HG03103 (cell line): Measurements from ENCODE around the gene DDR2.

Experiments used
- ATAC-seq: cut with Tn5 transposase; IDR thresholded peaks from one replicate; pipeline ENCODE4 v1.9.1; 2021; ENCODE audit warnings: low read depth; ENCODE audit not compliant: unreplicated experiment

DDR2 gene

DNA sequence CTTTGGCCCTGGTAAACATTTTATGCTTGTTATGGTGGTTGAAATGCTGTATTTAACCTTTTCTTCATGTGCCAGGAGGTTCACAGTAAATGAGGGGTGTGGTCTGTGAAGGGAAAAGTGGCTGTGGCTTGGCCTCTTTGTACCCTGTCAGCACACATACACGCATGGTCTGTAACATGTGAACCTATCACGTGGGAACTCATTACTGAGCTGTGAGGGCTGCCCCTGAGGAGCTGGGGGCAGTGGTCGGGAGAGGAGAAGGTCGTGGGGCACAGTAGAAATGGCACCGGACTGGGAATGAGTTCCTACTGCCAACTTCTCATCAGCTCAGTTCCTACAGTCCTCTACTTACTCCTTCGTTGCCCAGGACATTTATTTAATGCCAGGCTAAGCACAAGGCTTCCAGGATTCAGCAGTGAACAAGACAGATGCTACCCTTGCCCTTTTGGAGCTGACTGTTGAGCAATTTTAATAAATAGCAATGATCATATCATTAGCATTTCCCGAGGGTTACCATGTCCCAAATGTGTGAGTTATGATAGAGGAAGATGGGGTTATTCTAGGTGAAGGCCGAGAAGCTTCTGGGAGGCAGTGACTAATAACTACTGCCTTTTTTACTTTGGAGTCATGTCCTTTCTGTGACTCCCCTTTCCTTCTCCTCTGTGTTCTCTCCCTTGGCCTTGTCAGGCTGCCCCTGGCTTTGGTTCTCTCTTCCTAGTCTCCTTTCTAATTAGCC, 38.8 kb downstream of the DDR2 start:
- ATAC-seq, result no peak

DNA sequence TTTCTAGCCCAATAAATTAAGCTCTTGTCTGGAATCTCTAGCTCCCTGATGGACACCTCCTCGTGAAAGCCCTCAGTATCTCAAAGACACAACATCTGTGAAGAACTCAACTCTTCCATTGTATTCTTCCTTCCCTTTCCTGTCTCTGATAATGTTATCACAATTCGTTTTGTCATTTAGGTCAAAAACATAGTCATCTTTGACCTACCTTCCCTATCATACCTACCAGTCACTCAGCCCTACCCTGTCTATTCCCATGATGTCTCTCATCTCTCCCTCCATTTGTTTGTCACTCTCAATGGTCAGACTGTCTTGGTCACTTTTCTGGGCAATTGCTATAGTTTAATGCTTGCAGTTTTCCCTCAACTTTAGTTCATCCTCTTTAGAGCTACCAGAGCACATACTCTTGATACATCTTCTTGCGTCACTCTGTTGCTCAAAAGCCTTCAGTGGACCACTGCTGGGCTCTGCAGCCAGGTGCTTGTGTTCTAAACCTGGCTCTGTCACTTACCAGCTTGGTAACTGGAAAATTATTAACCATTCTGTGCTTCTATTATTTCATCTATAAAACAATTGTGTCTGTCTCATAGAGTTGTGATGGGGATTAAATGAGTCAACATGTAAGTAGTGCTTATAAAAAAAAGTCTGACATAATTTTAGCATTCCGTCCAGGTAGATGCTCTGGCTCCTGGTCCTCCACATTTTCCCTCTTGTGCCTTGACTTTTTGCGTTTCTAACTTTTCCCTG, 39.6 kb downstream of the DDR2 start:
- no peak for ATAC-seq

DNA sequence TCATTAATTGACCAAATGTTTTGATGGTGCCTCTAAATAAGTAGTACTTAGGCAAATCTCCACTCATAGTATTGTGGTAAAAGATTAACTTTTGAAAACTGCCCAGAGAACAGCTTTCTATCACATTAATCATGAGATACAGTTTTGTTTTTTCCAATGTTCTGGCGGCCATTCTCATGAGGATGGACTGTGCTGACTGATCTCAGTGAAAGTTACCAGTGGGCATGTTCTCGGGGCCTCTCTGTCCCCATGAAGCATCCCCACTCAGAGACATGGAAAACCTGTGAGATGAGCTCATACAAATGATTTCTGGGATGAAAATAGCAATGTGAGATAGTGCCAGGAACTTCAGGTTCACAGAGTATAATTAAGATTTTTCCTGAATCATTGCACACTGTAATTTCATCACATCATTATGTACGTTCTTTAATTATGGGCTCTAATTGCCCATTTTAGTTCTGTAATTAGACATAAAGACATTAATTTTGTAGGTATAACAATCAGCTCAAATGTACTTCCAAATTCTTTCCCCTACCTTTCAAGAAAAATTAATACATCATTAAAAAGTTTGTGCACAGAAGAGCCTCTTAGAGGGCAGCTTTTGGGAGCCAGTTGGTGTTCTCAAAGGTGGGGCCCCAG, 40.5 kb downstream of the DDR2 start:
- ATAC-seq, result no peak

DNA sequence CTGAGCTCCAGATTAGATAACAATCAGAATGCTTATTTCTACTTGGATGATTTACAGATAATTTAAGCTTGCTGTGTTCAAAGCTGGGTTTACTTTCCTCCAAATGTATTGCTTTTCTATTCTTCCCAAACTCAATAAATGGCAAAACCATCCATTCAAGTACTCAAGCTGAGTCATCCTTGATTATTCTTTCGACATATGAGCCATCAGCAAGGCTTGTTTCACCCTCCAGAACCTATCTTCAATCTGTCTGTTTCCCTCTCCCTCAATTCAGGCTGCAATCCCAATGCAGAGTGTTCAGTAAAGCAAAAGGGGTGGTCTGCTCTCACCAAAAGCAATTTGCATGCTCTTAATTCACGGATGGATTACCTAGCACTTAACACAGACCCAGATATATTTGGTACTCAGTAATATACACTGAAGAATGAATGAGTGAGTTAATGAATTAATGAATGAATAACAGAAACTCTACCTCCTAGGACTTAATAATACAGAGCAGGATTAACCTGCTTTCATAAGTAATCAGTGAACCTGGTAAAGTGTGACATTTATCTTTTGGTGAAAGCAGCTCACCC, 41.9 kb downstream of the DDR2 start:
- no peak for ATAC-seq

- ATAC-seq, result no peak
Measured at GRCh38 chr1:162676087-162676486, 43.8 kb downstream of the DDR2 start.

DNA sequence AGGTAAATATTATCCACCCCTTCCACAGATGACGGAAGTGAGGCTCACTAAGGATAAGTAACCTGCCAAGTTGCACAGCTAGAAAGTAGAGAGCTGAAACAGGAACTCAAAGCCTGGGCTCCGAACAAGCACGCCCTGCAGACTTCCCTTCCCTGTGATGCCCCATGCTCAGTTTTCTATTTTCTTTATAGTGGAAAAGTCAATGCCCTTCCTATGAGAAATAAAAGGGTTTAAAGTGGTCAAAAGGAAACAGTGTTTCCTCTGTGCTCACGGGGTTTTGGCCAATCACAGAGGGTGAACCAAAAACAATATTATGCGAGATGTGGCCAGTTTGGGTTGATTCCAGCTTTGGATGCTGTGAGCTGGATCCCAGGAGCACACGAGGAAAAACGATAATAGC, 44.5 kb downstream of the DDR2 start:
- no peak for ATAC-seq

DNA sequence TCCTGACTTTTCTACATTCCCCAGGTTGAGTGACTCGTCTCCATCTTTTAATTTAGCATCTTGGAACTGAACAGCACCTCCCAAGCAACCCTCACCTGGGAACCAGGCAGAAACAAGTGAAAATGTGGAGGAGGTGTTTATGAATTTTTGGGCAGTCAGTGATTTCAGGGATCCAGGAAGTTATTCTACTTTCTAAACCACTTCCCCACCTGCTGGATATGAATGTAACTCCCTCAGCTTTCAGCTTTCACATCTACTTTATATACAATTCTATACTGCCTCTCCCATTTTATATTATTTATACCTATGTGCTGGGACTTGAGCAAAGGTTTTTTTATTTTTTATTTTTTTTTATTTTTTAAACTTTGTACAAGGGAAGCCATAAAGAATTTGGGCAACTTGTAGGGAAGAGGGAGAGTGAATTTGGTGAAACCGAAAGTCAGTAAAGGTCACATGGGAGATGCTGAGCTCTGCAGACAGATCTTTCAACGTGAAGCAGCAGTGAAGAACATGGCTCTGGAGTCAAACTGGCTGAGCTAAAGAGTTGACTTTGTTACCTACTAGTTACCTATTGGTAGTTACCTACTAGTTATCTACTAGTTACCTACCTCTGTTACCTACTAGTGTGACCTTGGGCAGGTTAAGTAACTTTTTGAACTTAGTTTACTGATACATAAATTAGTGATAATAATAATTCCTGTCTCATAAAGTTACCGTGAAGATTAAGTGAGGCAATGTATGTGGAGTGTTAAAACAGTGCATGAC, 45.5 kb downstream of the DDR2 start:
- ATAC-seq, result no peak

GRCh38 chr1:162678439-162678838, 46.2 kb downstream of the DDR2 start:
- no peak for ATAC-seq

DNA sequence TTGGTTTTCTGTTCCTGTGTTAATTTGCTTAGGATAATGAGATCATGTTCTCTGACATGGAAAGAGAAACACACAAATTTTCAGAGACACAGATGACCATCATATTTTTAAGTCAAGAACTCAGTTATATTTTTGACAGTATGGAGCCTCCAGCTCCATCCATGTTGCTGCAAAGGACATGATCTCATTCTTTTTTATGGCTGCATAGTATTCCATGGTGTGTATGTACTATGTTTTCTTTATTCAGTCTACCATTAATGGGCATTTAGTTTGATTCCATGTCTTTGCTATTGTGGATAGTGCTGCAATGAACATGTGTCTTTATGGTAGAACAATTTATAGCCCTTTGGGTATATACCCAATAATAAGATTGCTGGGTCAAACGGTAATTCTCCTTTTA, 47.0 kb downstream of the DDR2 start:
- no peak for ATAC-seq

DNA sequence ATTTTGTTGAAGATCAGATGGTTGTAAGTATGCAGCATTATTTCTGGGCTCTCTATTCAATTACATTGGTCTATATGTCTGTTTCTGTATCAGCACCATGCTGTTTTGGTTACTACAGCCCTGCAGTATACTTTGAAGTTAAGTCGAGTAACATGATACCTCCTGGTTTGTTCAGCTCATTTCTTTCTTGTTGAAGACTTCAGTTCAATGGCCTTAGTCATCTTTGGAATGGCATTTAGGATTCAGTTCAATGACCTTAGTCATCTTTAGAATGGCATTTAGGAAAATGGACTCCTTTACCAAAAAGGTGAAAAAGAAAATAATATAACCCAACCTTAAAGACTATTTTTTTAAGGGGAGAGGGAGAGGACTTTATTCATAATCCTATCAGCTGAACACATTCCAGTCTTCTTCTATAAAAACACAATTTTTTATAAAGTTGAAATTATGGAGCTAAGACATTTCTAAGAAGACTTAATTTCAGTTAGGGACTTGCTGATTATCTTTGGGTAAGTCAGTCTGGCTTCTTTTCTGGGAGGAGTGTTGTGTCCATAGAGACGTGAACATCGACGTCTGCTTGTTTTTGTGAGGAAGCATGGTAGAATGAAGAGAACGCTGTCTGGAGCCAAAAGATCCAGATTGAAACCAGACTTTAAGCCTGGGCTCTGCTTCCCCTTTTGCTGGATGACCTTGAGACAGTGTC, 48.3 kb downstream of the DDR2 start:
- no peak for ATAC-seq

GRCh38 chr1:162681122-162681436, 48.8 kb downstream of the DDR2 start:
- no peak for ATAC-seq

- ATAC-seq, result no peak
Measured at GRCh38 chr1:162682013-162682419, 49.8 kb downstream of the DDR2 start.

- ATAC-seq, result no peak
Measured at GRCh38 chr1:162687870-162688269, 55.6 kb downstream of the DDR2 start.

DNA sequence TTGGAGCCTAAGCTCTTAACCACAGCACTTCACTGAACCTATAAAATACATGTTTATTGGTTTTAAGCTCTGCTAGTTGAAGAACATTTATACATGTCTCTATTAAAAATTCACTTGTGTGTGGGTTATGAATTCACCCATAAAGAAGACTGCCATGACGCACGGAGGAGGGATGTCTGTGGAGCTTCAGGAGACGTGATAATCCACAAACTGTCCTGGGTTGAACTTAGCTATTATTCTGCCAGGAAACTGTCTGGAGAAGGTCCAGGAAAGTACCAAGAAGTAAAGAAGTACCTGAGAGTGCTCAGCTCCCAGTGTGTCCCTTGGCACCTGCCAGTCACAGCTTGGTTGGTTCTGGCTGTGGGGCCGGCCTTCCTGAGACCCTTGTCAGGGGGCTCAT, 56.3 kb downstream of the DDR2 start:
- no peak for ATAC-seq

DNA sequence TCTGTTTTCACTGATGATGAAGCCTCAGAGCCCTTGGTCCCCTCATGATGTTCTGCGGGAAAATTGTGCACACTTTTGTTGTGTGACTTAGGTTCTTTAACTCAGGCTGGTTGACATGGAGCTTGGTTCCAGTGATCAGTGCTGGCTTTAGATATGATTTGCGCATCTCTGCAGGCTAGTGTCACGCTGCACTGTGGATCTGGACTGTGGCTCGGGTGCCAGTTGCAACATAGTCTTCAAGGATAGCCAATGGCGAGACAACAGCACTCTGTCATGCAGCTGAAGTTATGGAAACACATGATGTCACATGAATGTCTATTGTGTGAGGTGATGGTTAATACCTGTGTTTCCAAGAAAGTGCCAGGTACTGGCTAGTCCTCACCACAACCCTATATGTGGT, 56.7 kb downstream of the DDR2 start:
- ATAC-seq, result no peak

DNA sequence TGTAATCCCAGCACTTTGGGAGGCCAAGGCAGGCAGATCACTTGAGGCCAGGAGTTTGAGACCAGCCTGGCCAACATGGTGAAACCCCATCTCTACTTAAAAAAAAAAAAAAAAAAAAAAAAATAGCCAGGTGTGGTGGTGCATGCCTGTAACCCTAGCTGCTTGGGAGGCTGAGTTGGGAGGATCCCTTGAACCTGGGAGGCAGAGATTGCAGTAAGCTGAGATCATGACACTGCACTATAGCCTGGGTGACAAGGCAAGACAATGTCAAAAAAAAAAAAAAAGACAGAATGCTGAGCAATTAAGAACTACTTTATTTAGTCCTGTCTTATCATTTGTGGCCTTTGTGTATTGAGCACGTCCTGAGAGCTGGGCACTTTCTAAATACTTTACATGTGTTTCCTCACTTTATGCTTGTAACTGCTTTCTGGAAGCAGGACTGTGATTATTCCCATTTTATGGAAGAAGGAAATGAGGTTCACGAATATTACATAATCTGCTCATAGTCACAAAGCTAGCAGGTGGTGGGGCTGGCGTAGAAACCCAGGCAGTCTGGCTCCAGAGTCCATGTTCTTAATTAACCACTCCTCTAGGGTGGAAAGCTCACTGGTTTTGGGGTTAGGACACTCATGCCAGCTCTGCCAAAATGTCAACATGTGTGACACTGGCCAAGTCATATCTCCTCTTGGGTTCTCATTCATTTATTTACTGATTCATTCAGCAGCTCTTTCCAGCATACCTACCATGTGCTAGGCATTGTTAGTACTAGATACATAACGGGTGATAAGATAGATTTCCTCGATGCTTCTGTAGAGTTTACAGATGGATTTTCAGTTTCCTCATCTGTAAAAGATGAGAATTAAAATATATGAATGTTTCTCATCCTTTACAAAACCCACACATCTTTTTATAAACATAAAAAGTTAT, 57.7 kb downstream of the DDR2 start:
- no peak for ATAC-seq

DNA sequence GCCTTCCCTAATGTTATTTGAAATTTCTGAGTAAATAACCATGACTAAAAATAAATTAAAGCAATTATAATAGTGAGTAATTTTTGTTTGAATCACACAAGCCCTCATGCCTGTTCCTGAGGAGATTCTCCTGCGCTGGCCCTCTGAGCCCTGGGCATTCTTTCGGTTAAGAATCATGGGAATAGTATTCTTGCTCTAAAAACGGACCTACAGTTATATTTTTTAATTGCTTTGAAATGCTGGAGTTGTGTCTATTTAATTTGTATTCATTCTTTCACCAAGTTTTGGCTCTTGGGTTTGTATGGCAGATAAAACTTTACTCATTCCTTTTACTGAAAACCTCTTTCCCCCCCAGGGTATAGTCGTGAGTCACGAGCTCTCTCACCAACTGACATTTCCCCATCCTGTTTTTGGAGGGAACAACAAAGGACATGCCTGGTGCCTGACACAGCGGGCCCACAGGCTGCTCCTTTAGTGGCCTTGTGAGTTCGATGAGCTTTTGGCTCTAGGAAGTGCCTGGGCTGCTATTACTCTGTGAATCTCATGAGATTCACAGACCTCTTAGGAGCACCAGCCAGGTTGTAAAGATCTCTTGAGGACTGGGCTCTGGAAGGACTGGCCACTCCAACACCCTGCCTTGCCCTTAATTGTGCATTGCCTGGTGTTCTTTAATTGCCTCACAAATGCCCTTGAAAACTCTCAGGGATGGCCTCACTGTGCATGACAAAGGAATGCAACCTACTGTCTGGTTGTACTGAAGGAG, 58.6 kb downstream of the DDR2 start:
- no peak for ATAC-seq

DNA sequence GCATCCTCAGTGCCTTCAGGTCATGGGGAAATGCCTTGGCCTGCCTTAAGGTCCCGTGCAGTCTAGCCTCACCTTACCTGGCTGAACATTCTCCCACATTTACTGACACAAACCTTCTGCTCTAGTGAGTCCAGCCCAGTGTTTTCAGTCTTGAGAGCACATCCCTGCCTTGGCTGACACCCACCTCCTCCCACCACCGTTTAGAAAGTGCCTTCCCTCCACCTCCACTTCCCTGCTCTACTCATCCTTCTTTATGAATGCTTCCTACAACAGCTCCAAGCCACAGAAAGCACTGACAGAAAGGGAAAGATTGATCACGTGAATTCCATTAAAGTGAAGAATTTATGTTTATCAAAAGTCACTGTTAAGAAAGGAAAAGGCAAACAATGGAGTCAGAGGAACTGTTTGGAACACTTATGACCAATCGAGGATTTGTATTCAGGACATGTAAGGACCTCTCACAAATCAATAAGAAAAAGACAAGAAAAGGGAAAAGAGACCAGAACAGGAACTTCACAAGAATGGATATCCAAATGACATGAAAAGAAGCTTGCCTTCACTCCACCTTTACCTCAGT, 59.8 kb downstream of the DDR2 start:
- ATAC-seq, result no peak
